AG09319 (cell line): ENCODE results near the gene CASTOR1.

ENCODE experiments used
- DNase-seq: peaks from one replicate; pipeline ENCODE4 v3.0.0-alpha.2; 2010; ENCODE audit warnings: low read depth; ENCODE audit errors: extremely low read depth
- CTCF ChIP-seq: IDR thresholded peaks from 2 replicates; pipeline ENCODE4 v1.5.1; 2011; ENCODE audit warnings: low read depth, mild to moderate bottlenecking, inconsistent platforms, low read length, moderate library complexity

CASTOR1 gene

GRCh38 chr22:30276039-30276438 is 13.3 kb downstream of the CASTOR1 start:
- TF ChIP-seq CTCF = no peak
- no peak for DNase-seq

- no peak for TF ChIP-seq CTCF
- DNase-seq = no peak
Observed at GRCh38 chr22:30275625-30276024, 13.7 kb downstream of the CASTOR1 start.

GRCh38 chr22:30274437-30274812 is 14.9 kb downstream of the CASTOR1 start:
- TF ChIP-seq CTCF = no peak

GRCh38 chr22:30273711-30274436 is 15.4 kb downstream of the CASTOR1 start:
- no peak for TF ChIP-seq CTCF

More at GRCh38 chr22:30274437-30274812, 14.9 kb downstream of the CASTOR1 start:
- DNase-seq = no peak

GRCh38 chr22:30272781-30273601 is 16.3 kb downstream of the CASTOR1 start:
- no peak for TF ChIP-seq CTCF
- DNase-seq = no peak

More at GRCh38 chr22:30273711-30274436, 15.4 kb downstream of the CASTOR1 start:
- DNase-seq = no peak

- no peak for TF ChIP-seq CTCF
- no peak for DNase-seq
Observed at GRCh38 chr22:30270832-30271231, 18.5 kb downstream of the CASTOR1 start.

- no peak for DNase-seq
- TF ChIP-seq CTCF = no peak
Observed at GRCh38 chr22:30268331-30268730, 21.0 kb downstream of the CASTOR1 start.
